Measurements from ENCODE around the gene ZNF567. TPM values are rescaled to one million over a fixed set of nuclear protein-coding genes. Genes with fewer than 3 reads are reported as not detected.

ZNF567 gene
- total RNA-seq, result 10 to 100 TPM in 1 of 2 experiments, 1 to 10 TPM in 1; 9.8 to 11.2 TPM

DNA sequence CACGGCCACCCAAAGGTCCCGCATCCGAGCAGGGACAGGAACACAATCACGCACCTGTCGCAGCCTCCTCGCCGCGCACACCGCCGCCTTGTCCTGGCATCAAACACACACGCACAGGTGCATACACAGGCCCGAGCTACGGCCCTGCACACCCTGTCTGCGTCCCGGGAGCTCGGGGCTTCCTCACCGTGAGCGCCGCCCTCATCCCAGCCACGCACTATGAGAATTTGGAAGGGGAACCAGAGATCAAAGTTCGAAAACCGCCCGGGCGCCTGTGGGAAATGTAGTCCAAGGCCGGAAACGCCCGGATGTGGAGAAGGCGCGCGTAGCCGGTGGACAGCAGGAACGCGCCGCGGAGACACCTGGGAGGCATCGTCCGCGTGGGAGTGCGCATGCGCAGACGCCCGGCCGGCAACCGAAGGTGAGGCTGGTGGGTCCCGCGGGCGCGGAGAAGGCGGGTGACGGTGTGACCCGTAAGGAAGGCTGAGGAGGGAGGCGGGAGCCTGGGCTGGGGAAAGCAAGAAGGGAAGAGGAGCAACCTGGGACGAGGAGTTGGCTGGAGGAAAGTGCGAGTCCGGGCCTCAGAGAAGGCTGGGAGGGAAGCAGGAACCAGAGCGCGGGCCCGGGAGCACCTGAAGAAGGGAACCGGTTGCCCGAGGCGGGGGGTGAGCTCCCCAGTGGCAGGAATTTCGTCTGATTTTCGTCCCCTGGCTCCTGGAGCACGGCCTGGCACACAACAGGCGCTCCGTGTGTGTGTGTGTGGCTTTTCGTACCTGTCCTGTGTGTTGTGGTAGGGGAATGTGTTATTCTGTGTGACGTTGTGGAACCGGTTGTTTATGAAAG is at the start of gene ZNF567:
TSS of gene ZNF567 (plus strand) at position 399 of the 843 bp plus-strand sequence. CDS start 7,256 bp downstream, outside the sequence.
- H3K36me3 Mint-ChIP-seq (ENCODE audit: low read depth), result peaks cover 73% of the 10 kb centered on the region
- peak within 1 kb of the TSS; percentile 97 for H3K4me3 Mint-ChIP-seq
- no peaks in the 10 kb centered on the region for H3K27me3 Mint-ChIP-seq
- ChIA-PET POLR2A (interaction anchor here (0.9 to 3.0 kb wide), 7 partner anchors 20 to 907 kb away, joined by 3 to 12 read pairs (median 5); partner anchors contain the start of genes ZNF345, ZNF382, ZNF461 and ZNF540), CTCF (no interaction called here)
- H3K9me3 Mint-ChIP-seq, result peaks cover 36% of the 10 kb centered on the region
- peak; percentile 98 for DNase-seq
- H3K4me1 Mint-ChIP-seq, result peaks cover 34% of the 10 kb centered on the region
- peak within 1 kb of the TSS; percentile 87 for H3K27ac Mint-ChIP-seq

DNA sequence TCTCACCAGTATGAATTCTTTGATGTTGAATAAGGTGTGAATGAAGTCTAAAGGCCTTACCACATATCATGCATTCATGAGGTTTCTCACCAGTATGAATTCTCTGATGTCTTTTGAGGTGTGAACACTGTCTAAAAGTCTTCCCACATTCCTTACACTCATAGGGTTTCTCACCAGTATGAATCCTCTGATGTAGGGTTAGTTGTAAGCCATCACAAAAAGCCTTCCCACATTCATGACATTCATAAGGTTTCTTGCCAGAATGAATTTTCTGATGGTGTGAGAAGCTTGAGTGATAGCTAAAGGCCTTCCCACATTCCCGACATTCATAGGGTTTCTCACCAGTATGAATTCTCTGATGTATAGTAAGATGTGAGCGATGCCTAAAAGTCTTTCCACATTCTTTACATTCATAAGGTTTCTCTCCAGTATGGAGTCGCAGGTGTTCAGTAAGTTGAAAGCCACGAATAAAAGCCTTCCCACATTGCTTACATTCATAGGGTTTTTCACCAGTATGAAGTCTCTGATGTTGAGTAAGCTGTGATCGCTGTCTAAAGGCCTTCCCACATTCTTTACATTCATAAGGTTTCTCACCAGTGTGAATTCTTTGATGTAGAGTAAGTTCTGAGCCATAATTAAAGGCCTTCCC is 48.4 kb upstream of the ZNF567 start:
- peaks cover 45% of the 10 kb centered on the region for H3K36me3 Mint-ChIP-seq (ENCODE audit: low read depth)
- POLR2A ChIA-PET, result no interaction called here
- H3K4me3 Mint-ChIP-seq, result no peak overlapping the region
- CTCF ChIA-PET, result no interaction called here
- H3K27me3 Mint-ChIP-seq, result no peaks in the 10 kb centered on the region
- H3K4me1 Mint-ChIP-seq, result no peaks in the 10 kb centered on the region
- peaks cover 73% of the 10 kb centered on the region for H3K9me3 Mint-ChIP-seq
- DNase-seq, result no peak
- no peak overlapping the region for H3K27ac Mint-ChIP-seq

DNA sequence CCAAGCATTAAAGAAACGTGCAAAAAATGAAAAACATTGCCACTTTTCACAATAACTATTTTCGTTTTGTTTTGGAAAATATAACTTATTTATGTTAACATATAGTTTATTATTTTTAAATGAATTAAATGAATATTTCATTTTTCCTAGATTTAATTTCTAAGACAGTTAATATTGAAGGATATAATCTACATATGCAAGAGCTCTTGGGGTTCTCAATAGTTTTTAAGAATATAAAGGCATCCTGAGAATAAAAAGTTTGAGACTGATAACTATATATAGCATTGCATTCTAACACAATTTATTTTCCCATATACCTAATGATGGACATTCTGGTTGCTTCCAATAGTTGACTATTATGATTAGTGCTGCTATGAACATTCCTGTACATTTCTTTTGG is 40.7 kb upstream of the ZNF567 start:
- Mint-ChIP-seq H3K9me3 (peaks cover 39% of the 10 kb centered on the region), H3K4me3 (no peak overlapping the region), H3K27ac (no peak overlapping the region), H3K27me3 (no peaks in the 10 kb centered on the region), H3K4me1 (no peaks in the 10 kb centered on the region), H3K36me3 (ENCODE audit: low read depth) (peaks cover 48% of the 10 kb centered on the region)
- ChIA-PET POLR2A (no interaction called here), CTCF (interaction anchor here (0.5 kb wide), 1 partner anchor 439 kb away, joined by 3 read pairs; no protein-coding TSS in a partner anchor)
- no peak for DNase-seq

DNA sequence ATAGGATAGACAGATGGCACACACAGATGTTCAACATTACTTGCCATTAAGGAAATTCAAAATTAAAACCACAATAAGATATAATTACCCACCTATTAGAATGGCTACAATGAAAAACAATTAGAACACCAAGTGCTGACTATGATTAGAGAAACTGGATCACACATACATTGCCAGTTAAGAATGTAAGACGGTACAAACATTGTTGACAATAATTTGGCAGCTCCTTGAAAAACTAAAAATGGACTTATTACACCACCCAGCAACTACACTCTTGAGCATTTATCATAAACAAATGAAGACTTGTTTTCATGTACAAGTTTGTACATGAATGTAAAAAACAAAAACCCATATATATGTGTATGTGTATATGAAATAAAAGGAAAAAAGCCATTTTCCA is 34.5 kb upstream of the ZNF567 start:
- ChIA-PET POLR2A (no interaction called here), CTCF (no interaction called here)
- Mint-ChIP-seq H3K4me1 (no peaks in the 10 kb centered on the region), H3K27me3 (no peaks in the 10 kb centered on the region), H3K9me3 (peaks cover 42% of the 10 kb centered on the region), H3K36me3 (ENCODE audit: low read depth) (peaks cover 66% of the 10 kb centered on the region), H3K4me3 (no peak overlapping the region), H3K27ac (no peak overlapping the region)
- no peak for DNase-seq

DNA sequence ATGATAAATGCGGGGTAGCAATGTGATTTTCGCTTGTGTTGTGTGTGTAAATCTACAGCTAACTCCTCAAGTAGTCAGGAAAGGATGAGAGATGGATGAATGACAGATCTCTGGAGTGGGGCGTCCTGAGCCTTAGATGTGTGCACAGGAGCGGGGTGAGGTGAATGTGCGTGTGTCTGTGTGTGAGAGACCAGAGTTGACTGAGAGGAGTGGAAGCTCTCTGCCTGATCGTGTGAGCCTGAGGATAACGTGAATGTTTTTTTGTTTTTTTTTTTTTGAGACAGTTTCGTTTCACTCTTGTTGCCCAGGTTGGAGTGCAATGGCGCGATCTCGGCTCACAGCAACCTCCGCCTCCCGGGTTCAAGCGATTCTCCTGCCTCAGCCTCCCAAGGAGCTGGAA is 21.6 kb upstream of the ZNF567 start:
- no peak for DNase-seq
- Mint-ChIP-seq H3K4me3 (peak overlapping the region; percentile 94), H3K27me3 (no peaks in the 10 kb centered on the region), H3K36me3 (ENCODE audit: low read depth) (peaks cover 59% of the 10 kb centered on the region), H3K4me1 (peaks cover 25% of the 10 kb centered on the region), H3K27ac (peak overlapping the region; percentile 94), H3K9me3 (peaks cover 48% of the 10 kb centered on the region)
- ChIA-PET CTCF (no interaction called here), POLR2A (interaction anchor here (1.1 to 1.5 kb wide), 3 partner anchors 29 to 185 kb away, joined by 3 to 4 read pairs (median 3); partner anchors contain the start of gene ZNF345)

GRCh38 chr19:36668646-36669045 is 18.8 kb upstream of the ZNF567 start:
- no peak overlapping the region for H3K27ac Mint-ChIP-seq
- no peak for DNase-seq
- H3K4me1 Mint-ChIP-seq, result peaks cover 25% of the 10 kb centered on the region
- H3K27me3 Mint-ChIP-seq, result no peaks in the 10 kb centered on the region
- peaks cover 57% of the 10 kb centered on the region for H3K36me3 Mint-ChIP-seq (ENCODE audit: low read depth)
- ChIA-PET CTCF (no interaction called here), POLR2A (no interaction called here)
- peaks cover 56% of the 10 kb centered on the region for H3K9me3 Mint-ChIP-seq
- peak overlapping the region; percentile 45 for H3K4me3 Mint-ChIP-seq

DNA sequence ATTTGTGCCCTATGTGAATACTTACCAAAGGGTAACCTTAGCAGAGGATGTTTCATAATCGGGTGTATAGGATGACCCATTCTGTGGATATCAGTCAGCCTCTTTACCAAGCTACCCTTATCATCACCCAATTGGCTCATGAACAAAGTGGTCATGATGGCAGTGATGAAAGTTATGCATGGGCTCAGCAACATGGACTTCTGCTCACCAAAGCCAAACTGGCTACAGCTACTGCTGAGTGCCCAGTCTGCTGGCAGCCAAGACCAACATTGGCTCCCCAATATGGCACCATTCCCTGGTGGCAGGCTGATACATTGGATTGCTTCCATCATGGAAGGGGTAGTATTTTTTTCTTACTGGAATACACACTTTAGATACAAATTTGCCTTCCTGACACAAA is 15.0 kb upstream of the ZNF567 start:
- CTCF ChIA-PET, result interaction anchor here (0.6 kb wide), 1 partner anchor 17 kb away, joined by 4 read pairs; no protein-coding TSS in a partner anchor
- Mint-ChIP-seq H3K4me3 (no peak overlapping the region), H3K4me1 (peaks cover 9% of the 10 kb centered on the region), H3K9me3 (peaks cover 45% of the 10 kb centered on the region), H3K36me3 (ENCODE audit: low read depth) (peaks cover 35% of the 10 kb centered on the region), H3K27me3 (no peaks in the 10 kb centered on the region), H3K27ac (no peak overlapping the region)
- POLR2A ChIA-PET, result no interaction called here
- no peak for DNase-seq

GRCh38 chr19:36674201-36674600 is 13.2 kb upstream of the ZNF567 start:
- H3K4me3 Mint-ChIP-seq, result no peak overlapping the region
- CTCF ChIA-PET, result no interaction called here
- H3K4me1 Mint-ChIP-seq, result peaks cover under 1% of the 10 kb centered on the region
- H3K27ac Mint-ChIP-seq, result no peak overlapping the region
- POLR2A ChIA-PET, result no interaction called here
- H3K36me3 Mint-ChIP-seq (ENCODE audit: low read depth), result peaks cover 37% of the 10 kb centered on the region
- no peaks in the 10 kb centered on the region for H3K27me3 Mint-ChIP-seq
- H3K9me3 Mint-ChIP-seq, result peaks cover 41% of the 10 kb centered on the region
- DNase-seq, result no peak

DNA sequence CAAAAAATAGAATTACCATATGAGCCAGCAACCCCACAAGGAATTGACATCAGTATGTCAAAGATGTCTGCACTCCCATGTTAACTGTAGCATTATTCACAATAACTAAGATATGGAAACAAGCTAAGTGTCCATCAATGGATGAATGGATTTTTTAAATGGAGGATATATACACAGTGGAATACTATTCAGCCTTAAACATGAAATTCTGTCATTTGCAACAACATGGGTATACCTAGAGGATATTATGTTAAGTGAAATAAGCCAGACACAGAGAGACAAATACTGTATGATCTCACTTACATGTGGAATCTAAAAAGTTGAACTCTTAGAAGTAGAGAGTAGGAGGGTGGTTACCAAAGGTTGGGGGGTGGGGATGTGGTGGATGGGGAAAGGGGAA is 8.0 kb upstream of the ZNF567 start:
- peaks cover 49% of the 10 kb centered on the region for H3K36me3 Mint-ChIP-seq (ENCODE audit: low read depth)
- CTCF ChIA-PET, result no interaction called here

GRCh38 chr19:36685835-36686234 is 1.6 kb upstream of the ZNF567 start:
- Mint-ChIP-seq H3K27ac (no peak overlapping the region), H3K27me3 (no peaks in the 10 kb centered on the region), H3K9me3 (peaks cover 30% of the 10 kb centered on the region), H3K4me3 (peak overlapping the region; percentile 97), H3K36me3 (ENCODE audit: low read depth) (peaks cover 71% of the 10 kb centered on the region), H3K4me1 (peaks cover 34% of the 10 kb centered on the region)
- POLR2A ChIA-PET, result interaction anchor here (1.0 to 3.0 kb wide), 3 partner anchors 19 to 113 kb away, joined by 3 to 12 read pairs (median 7); partner anchors contain the start of genes ZNF382, ZNF461 and ZNF529
- DNase-seq, result no peak
- CTCF ChIA-PET, result no interaction called here

More for the DNA sequence above, 8.0 kb upstream of the ZNF567 start:
- no peak overlapping the region for H3K4me3 Mint-ChIP-seq
- no peaks in the 10 kb centered on the region for H3K4me1 Mint-ChIP-seq
- DNase-seq, result no peak
- H3K27ac Mint-ChIP-seq, result no peak overlapping the region
- no peaks in the 10 kb centered on the region for H3K27me3 Mint-ChIP-seq
- POLR2A ChIA-PET, result no interaction called here
- H3K9me3 Mint-ChIP-seq, result peaks cover 27% of the 10 kb centered on the region

- peak overlapping the region; percentile 87 for H3K27ac Mint-ChIP-seq
- H3K36me3 Mint-ChIP-seq (ENCODE audit: low read depth), result peaks cover 73% of the 10 kb centered on the region
Observed at GRCh38 chr19:36686365-36687213, 823 bp upstream of the ZNF567 start.

DNA sequence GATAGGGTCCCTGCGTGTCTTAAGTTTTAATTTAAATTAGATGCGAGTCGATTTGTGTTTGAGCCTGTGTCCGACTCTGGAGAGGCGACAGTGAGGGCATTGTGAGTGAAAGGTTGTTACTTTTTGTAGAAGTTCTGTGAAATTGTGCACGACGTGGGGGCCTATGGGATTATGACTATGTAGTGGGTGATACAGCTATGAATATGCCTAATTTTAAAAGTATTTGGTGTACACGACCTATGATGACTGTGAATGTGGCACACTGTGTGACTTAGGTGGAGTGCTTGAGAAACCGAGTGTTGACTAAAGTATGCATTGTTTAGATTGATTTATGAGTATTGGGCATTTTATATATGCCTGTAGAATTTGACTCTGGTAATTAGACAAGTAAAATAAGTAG is 646 bp downstream of the ZNF567 start:
- H3K9me3 Mint-ChIP-seq, result peaks cover 35% of the 10 kb centered on the region
- ChIA-PET POLR2A (interaction anchor here (1.0 to 3.0 kb wide), 4 partner anchors 21 to 907 kb away, joined by 5 to 12 read pairs (median 6); partner anchors contain the start of genes ZNF345, ZNF382, ZNF461 and ZNF540), CTCF (no interaction called here)
- H3K4me1 Mint-ChIP-seq, result peaks cover 34% of the 10 kb centered on the region
- no peaks in the 10 kb centered on the region for H3K27me3 Mint-ChIP-seq
- H3K4me3 Mint-ChIP-seq, result peak overlapping the region; percentile 97
- peak overlapping the region; percentile 87 for H3K27ac Mint-ChIP-seq
- no peak for DNase-seq
- peaks cover 76% of the 10 kb centered on the region for H3K36me3 Mint-ChIP-seq (ENCODE audit: low read depth)

More at GRCh38 chr19:36686365-36687213, 823 bp upstream of the ZNF567 start:
- Mint-ChIP-seq H3K4me1 (peaks cover 34% of the 10 kb centered on the region), H3K4me3 (peak overlapping the region; percentile 97), H3K27me3 (no peaks in the 10 kb centered on the region), H3K9me3 (peaks cover 31% of the 10 kb centered on the region)
- DNase-seq, result no peak
- POLR2A ChIA-PET, result interaction anchor here (0.9 to 3.0 kb wide), 7 partner anchors 20 to 908 kb away, joined by 3 to 12 read pairs (median 4); partner anchors contain the start of genes ZNF382, ZNF461, ZNF529 and ZNF540
- CTCF ChIA-PET, result no interaction called here

All from activated CD4-positive, alpha-beta memory T cell treated with anti-CD3 and anti-CD28 coated beads, Interleukin-2, amount 10 ng/mL, durations not matched to agents 7 days and 5 days (primary cell).